ENCODE results near the gene POLR2F. TPM values are rescaled to one million over a fixed set of nuclear protein-coding genes. Genes with fewer than 3 reads are reported as not detected.

Gene POLR2F
- total RNA-seq, 1 experiment from 2014 or later = 138 TPM

GRCh38 chr22:37940698-37941376 lies 12.7 kb upstream of the POLR2F start:
- ChIA-PET CTCF (interaction anchor here (1.2 to 1.3 kb wide), 3 partner anchors 10 to 13 kb away, joined by 3 to 4 read pairs (median 3); partner anchors contain the start of genes C22orf23 and POLR2F), POLR2A (interaction anchor here (1.4 kb wide), 1 partner anchor 13 kb away, joined by 3 read pairs; the partner anchor contains the start of gene POLR2F)
- H3K4me1 Mint-ChIP-seq = peaks cover 4% of the 10 kb centered on the region; the same call in 1 of the 2 replicates
- H3K9me3 Mint-ChIP-seq = no peaks in the 10 kb centered on the region
- TF ChIP-seq CBFB (CRISPR knock-in tag; IDR thresholded peaks at IDR 0.05; ENCODE audit: low read depth) = no peak
- TF ChIP-seq CREB1 (CRISPR knock-in tag; IDR thresholded peaks at IDR 0.05) = no peak
- TF ChIP-seq ZNF671 (CRISPR knock-in tag; IDR thresholded peaks at IDR 0.05) = no peak
- TF ChIP-seq PRRX2 (CRISPR knock-in tag; IDR thresholded peaks at IDR 0.05) = no peak
- no peak for TF ChIP-seq ZNF121 (CRISPR knock-in tag; IDR thresholded peaks at IDR 0.05)
- TF ChIP-seq ZNF532 (CRISPR knock-in tag; IDR thresholded peaks at IDR 0.05; ENCODE audit: borderline replicate concordance) = no peak
- no peak for TF ChIP-seq NR2C2 (CRISPR knock-in tag; IDR thresholded peaks at IDR 0.05)
- TF ChIP-seq, protein P1, sequence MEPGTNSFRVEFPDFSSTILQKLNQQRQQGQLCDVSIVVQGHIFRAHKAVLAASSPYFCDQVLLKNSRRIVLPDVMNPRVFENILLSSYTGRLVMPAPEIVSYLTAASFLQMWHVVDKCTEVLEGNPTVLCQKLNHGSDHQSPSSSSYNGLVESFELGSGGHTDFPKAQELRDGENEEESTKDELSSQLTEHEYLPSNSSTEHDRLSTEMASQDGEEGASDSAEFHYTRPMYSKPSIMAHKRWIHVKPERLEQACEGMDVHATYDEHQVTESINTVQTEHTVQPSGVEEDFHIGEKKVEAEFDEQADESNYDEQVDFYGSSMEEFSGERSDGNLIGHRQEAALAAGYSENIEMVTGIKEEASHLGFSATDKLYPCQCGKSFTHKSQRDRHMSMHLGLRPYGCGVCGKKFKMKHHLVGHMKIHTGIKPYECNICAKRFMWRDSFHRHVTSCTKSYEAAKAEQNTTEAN (CRISPR knock-in tag; IDR thresholded peaks at IDR 0.05) = no peak
- no peak for TF ChIP-seq ATF3 (CRISPR knock-in tag; conservative IDR thresholded peaks at IDR 0.05)
- TF ChIP-seq, protein P2, sequence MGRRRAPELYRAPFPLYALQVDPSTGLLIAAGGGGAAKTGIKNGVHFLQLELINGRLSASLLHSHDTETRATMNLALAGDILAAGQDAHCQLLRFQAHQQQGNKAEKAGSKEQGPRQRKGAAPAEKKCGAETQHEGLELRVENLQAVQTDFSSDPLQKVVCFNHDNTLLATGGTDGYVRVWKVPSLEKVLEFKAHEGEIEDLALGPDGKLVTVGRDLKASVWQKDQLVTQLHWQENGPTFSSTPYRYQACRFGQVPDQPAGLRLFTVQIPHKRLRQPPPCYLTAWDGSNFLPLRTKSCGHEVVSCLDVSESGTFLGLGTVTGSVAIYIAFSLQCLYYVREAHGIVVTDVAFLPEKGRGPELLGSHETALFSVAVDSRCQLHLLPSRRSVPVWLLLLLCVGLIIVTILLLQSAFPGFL (CRISPR knock-in tag; IDR thresholded peaks at IDR 0.05; ENCODE audit: borderline replicate concordance) = no peak
- H3K36me3 Mint-ChIP-seq = peaks cover 21% of the 10 kb centered on the region
- no peak overlapping the region for H3K4me3 Mint-ChIP-seq
- no peak for DNase-seq (ENCODE audit: low spot score)
- H3K27me3 Mint-ChIP-seq (ENCODE audit: low read depth) = no peaks in the 10 kb centered on the region
- H3K27ac Mint-ChIP-seq = peak overlapping the region; percentile 70
- peak; percentile 77 for ATAC-seq

GRCh38 chr22:37942133-37942532 lies 11.4 kb upstream of the POLR2F start:
- POLR2A ChIA-PET = no interaction called here
- H3K36me3 Mint-ChIP-seq = peaks cover 17% of the 10 kb centered on the region
- CTCF ChIA-PET = interaction anchor here (1.2 to 5.9 kb wide), 2 partner anchors 8 to 11 kb away, joined by 3 to 25 read pairs; no protein-coding TSS in a partner anchor
- ATAC-seq (no peak), DNase-seq (ENCODE audit: low spot score) (no peak)
- no peak overlapping the region for H3K27ac Mint-ChIP-seq
- H3K4me3 Mint-ChIP-seq = no peak overlapping the region
- H3K4me1 Mint-ChIP-seq = peaks cover 4% of the 10 kb centered on the region; the same call in 1 of the 2 replicates
- no peaks in the 10 kb centered on the region for H3K9me3 Mint-ChIP-seq
- no peaks in the 10 kb centered on the region for H3K27me3 Mint-ChIP-seq (ENCODE audit: low read depth)
- no peak for TF ChIP-seq ZNF532 (CRISPR knock-in tag; IDR thresholded peaks at IDR 0.05; ENCODE audit: borderline replicate concordance)
- no peak for TF ChIP-seq MXD4 (CRISPR knock-in tag; IDR thresholded peaks at IDR 0.05; ENCODE audit: borderline replicate concordance)
- TF ChIP-seq, protein P2 (CRISPR knock-in tag; IDR thresholded peaks at IDR 0.05; ENCODE audit: borderline replicate concordance) = no peak
- TF ChIP-seq GRHL2 (CRISPR knock-in tag; IDR thresholded peaks at IDR 0.05; ENCODE audit: insufficient replicate concordance, severe bottlenecking) = no peak
- TF ChIP-seq PRRX2 (CRISPR knock-in tag; IDR thresholded peaks at IDR 0.05) = no peak
- no peak for TF ChIP-seq ZNF671 (CRISPR knock-in tag; IDR thresholded peaks at IDR 0.05)
- TF ChIP-seq AR (CRISPR knock-in tag; IDR thresholded peaks at IDR 0.05) = no peak
- no peak for TF ChIP-seq NR1H2 (CRISPR knock-in tag; IDR thresholded peaks at IDR 0.05)
- TF ChIP-seq SOX15 (CRISPR knock-in tag; IDR thresholded peaks at IDR 0.05) = no peak
- TF ChIP-seq OVOL2 (CRISPR knock-in tag; IDR thresholded peaks at IDR 0.05; ENCODE audit: borderline replicate concordance) = no peak

Data from WTC11 (cell line).